MM.1S (cell line): Measurements from ENCODE around the gene PCNX1.

Experiments
- DNase-seq: peaks from one replicate; pipeline ENCODE4 v3.0.0-alpha.2; 2015
- H2AFZ ChIP-seq: fragments of 300-600 bp; sonication (generic); 2 replicates; pipeline ENCODE4 v1.6.0; 2016; ENCODE audit warnings: antibody characterized with exemption, low read length
- H3F3A ChIP-seq: fragments of 300-600 bp; sonication (generic); 2 replicates; pipeline ENCODE4 v1.6.1; 2016; ENCODE audit warnings: mild to moderate bottlenecking, antibody characterized with exemption, low read length, moderate library complexity, mixed read lengths; ENCODE audit not compliant: insufficient read depth
- H3K27ac ChIP-seq: fragments of 300-600 bp; sonication (generic); 2 replicates; pipeline ENCODE4 v1.5.1; 2016; ENCODE audit warnings: mild to moderate bottlenecking, low read length
- H3K27me3 ChIP-seq: fragments of 300-600 bp; sonication (generic); replicated peaks from 2 replicates; pipeline ENCODE4 v1.6.0; 2016; ENCODE audit warnings: low read length; ENCODE audit not compliant: insufficient read depth
- H3K36me3 ChIP-seq: fragments of 300-600 bp; sonication (generic); replicated peaks from 2 replicates; pipeline ENCODE4 v1.6.1; 2016; ENCODE audit warnings: mild to moderate bottlenecking, low read length, mixed read lengths; ENCODE audit not compliant: insufficient read depth
- H3K4me1 ChIP-seq: fragments of 300-600 bp; sonication (generic); 2 replicates; pipeline ENCODE4 v1.6.1; 2016; ENCODE audit warnings: low read length, mixed read lengths
- H3K4me2 ChIP-seq: fragments of 300-600 bp; sonication (generic); 2 replicates; pipeline ENCODE4 v1.6.0; 2016; ENCODE audit warnings: low read depth, low read length
- H3K4me3 ChIP-seq: fragments of 300-600 bp; sonication (generic); 2 replicates; pipeline ENCODE4 v1.5.1; 2016; ENCODE audit warnings: low read length, mixed read lengths
- H3K79me2 ChIP-seq: fragments of 300-600 bp; sonication (generic); 2 replicates; pipeline ENCODE4 v1.6.1; 2016; ENCODE audit warnings: mixed run types, low read length, mixed read lengths
- H3K9ac ChIP-seq: fragments of 300-600 bp; sonication (generic); 2 replicates; pipeline ENCODE4 v1.6.1; 2016; ENCODE audit warnings: low read length, mixed read lengths
- H3K9me2 ChIP-seq: fragments of 300-600 bp; sonication (generic); replicated peaks from 2 replicates; pipeline ENCODE4 v1.6.1; 2016; ENCODE audit warnings: mild to moderate bottlenecking, low read length, mixed read lengths; ENCODE audit not compliant: insufficient read depth
- H3K9me3 ChIP-seq: fragments of 300-600 bp; sonication (generic); replicated peaks from 2 replicates; pipeline ENCODE4 v1.6.1; 2016; ENCODE audit warnings: mild to moderate bottlenecking, low read length, mixed read lengths; ENCODE audit not compliant: insufficient read depth
- H4K20me1 ChIP-seq: fragments of 300-600 bp; sonication (generic); 2 replicates; pipeline ENCODE4 v1.6.1; 2016; ENCODE audit warnings: mild to moderate bottlenecking, low read length, moderate library complexity, mixed read lengths; ENCODE audit not compliant: insufficient read depth
- EZH2 ChIP-seq: fragments of 300-600 bp; sonication (generic); optimal IDR thresholded peaks from 2 replicates; pipeline ENCODE3; 2017; ENCODE audit warnings: low read depth, mild to moderate bottlenecking, antibody characterized with exemption, low read length, mixed read lengths
- EZH2phosphoT487 ChIP-seq: fragments of 300-600 bp; sonication (generic); IDR thresholded peaks from 2 replicates; pipeline ENCODE4 v1.6.1; 2018; ENCODE audit warnings: antibody characterized with exemption, low read length
- TF ChIP-seq, protein P1 (sequence below): fragments of 300-600 bp; sonication (generic); IDR thresholded peaks from 2 replicates; pipeline ENCODE4 v1.5.1; 2016; ENCODE audit warnings: antibody characterized with exemption, low read length, mixed read lengths

Gene PCNX1

GRCh38 chr14:70987041-70987440, 79.8 kb downstream of the PCNX1 start:
- no peaks in the 10 kb centered on the region for H3K4me1 ChIP-seq
- TF ChIP-seq EZH2phosphoT487 (no peak), EZH2 (no peak)

GRCh38 chr14:70988452-70988851, 81.2 kb downstream of the PCNX1 start:
- DNase-seq: no peak
- H3K4me3 ChIP-seq: no peak overlapping the region
- no peaks in the 10 kb centered on the region for H3K27me3 ChIP-seq
- H3K9ac ChIP-seq: no peak overlapping the region
- no peaks in the 10 kb centered on the region for H4K20me1 ChIP-seq
- no peaks in the 10 kb centered on the region for H3K9me3 ChIP-seq
- H3K9me2 ChIP-seq: no peaks in the 10 kb centered on the region
- no peak overlapping the region for H3K4me2 ChIP-seq
- no peaks in the 10 kb centered on the region for H3F3A ChIP-seq
- TF ChIP-seq EZH2phosphoT487 (no peak), EZH2 (no peak)
- TF ChIP-seq, protein P1, sequence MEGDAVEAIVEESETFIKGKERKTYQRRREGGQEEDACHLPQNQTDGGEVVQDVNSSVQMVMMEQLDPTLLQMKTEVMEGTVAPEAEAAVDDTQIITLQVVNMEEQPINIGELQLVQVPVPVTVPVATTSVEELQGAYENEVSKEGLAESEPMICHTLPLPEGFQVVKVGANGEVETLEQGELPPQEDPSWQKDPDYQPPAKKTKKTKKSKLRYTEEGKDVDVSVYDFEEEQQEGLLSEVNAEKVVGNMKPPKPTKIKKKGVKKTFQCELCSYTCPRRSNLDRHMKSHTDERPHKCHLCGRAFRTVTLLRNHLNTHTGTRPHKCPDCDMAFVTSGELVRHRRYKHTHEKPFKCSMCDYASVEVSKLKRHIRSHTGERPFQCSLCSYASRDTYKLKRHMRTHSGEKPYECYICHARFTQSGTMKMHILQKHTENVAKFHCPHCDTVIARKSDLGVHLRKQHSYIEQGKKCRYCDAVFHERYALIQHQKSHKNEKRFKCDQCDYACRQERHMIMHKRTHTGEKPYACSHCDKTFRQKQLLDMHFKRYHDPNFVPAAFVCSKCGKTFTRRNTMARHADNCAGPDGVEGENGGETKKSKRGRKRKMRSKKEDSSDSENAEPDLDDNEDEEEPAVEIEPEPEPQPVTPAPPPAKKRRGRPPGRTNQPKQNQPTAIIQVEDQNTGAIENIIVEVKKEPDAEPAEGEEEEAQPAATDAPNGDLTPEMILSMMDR: no peak
- H3K4me1 ChIP-seq: no peaks in the 10 kb centered on the region
- H2AFZ ChIP-seq: no peak overlapping the region
- H3K36me3 ChIP-seq: no peaks in the 10 kb centered on the region
- H3K27ac ChIP-seq: no peak overlapping the region
- no peaks in the 10 kb centered on the region for H3K79me2 ChIP-seq

More at GRCh38 chr14:70987041-70987440, 79.8 kb downstream of the PCNX1 start:
- Histone ChIP-seq H3K27me3 (no peaks in the 10 kb centered on the region), H4K20me1 (no peaks in the 10 kb centered on the region), H2AFZ (no peak overlapping the region), H3K4me2 (no peak overlapping the region), H3K79me2 (no peaks in the 10 kb centered on the region), H3F3A (no peaks in the 10 kb centered on the region), H3K9me3 (no peaks in the 10 kb centered on the region), H3K9me2 (no peaks in the 10 kb centered on the region), H3K27ac (no peak overlapping the region), H3K9ac (no peak overlapping the region), H3K36me3 (no peaks in the 10 kb centered on the region), H3K4me3 (no peak overlapping the region)
- no peak for DNase-seq

- Histone ChIP-seq H3K36me3 (no peaks in the 10 kb centered on the region), H3K4me2 (no peak overlapping the region), H3K4me1 (no peaks in the 10 kb centered on the region), H3K4me3 (no peak overlapping the region), H4K20me1 (no peaks in the 10 kb centered on the region), H3K9me3 (no peaks in the 10 kb centered on the region), H3K9me2 (no peaks in the 10 kb centered on the region), H2AFZ (no peak overlapping the region), H3K27me3 (no peaks in the 10 kb centered on the region), H3K79me2 (no peaks in the 10 kb centered on the region), H3K27ac (no peak overlapping the region), H3K9ac (no peak overlapping the region), H3F3A (no peaks in the 10 kb centered on the region)
- DNase-seq: no peak
- TF ChIP-seq EZH2phosphoT487 (no peak), EZH2 (no peak)
- TF ChIP-seq, protein P1: no peak
Measured at GRCh38 chr14:70993931-70994330, 86.7 kb downstream of the PCNX1 start.

- no peaks in the 10 kb centered on the region for H3K9me3 ChIP-seq
- H3F3A ChIP-seq: no peaks in the 10 kb centered on the region
- H3K9ac ChIP-seq: no peak overlapping the region
- no peaks in the 10 kb centered on the region for H4K20me1 ChIP-seq
- no peak overlapping the region for H3K4me2 ChIP-seq
- no peak for DNase-seq
- no peak overlapping the region for H2AFZ ChIP-seq
- no peak for TF ChIP-seq EZH2
- no peaks in the 10 kb centered on the region for H3K27me3 ChIP-seq
- H3K9me2 ChIP-seq: no peaks in the 10 kb centered on the region
- no peaks in the 10 kb centered on the region for H3K4me1 ChIP-seq
- no peaks in the 10 kb centered on the region for H3K79me2 ChIP-seq
- H3K4me3 ChIP-seq: no peak overlapping the region
- H3K27ac ChIP-seq: no peak overlapping the region
- H3K36me3 ChIP-seq: no peaks in the 10 kb centered on the region
Measured at GRCh38 chr14:70995211-70995610, 88.0 kb downstream of the PCNX1 start.
